OCI-LY3 (cell line): ENCODE data around the gene FSTL5.

Source experiments
- H2AFZ ChIP-seq: fragments of 200-600, 300-600 bp; shearing (Covaris generic); 2 replicates; pipeline ENCODE4 v1.6.0; 2014; ENCODE audit warnings: antibody characterized with exemption, low read depth, low read length
- H3K27ac ChIP-seq: fragments of 200-600, 300-600 bp; sonication (generic); 2 replicates; pipeline ENCODE4 v1.5.1; 2014; ENCODE audit warnings: mild to moderate bottlenecking, low read length, moderate library complexity, mixed read lengths
- H3K27me3 ChIP-seq: fragments of 200-600, 300-600 bp; sonication (generic); 2 replicates; pipeline ENCODE4 v1.6.1; 2014; ENCODE audit warnings: low read depth, low read length, mixed read lengths
- H3K36me3 ChIP-seq: fragments of 200-600, 300-600 bp; sonication (generic); replicated peaks from 2 replicates; pipeline ENCODE3; 2014; ENCODE audit warnings: low read depth, low read length, mixed read lengths
- H3K4me1 ChIP-seq: fragments of 300-600, 200-600 bp; sonication (generic); 2 replicates; pipeline ENCODE4 v1.6.1; 2014; ENCODE audit warnings: low read length, mixed read lengths
- H3K4me2 ChIP-seq: fragments of 200-600, 300-600 bp; sonication (generic); 2 replicates; pipeline ENCODE4 v1.6.1; 2014; ENCODE audit warnings: low read length, mixed read lengths
- H3K4me3 ChIP-seq: fragments of 300-600, 200-600 bp; sonication (generic); 2 replicates; pipeline ENCODE4 v1.5.1; 2014; ENCODE audit warnings: antibody characterized with exemption, mild to moderate bottlenecking, low read length, moderate library complexity
- H3K79me2 ChIP-seq: fragments of 300-600, 200-600 bp; shearing (Covaris generic); 2 replicates; pipeline ENCODE4 v1.6.1; 2014; ENCODE audit warnings: mild to moderate bottlenecking, low read length, mixed read lengths
- H3K9ac ChIP-seq: fragments of 300-600, 200-600 bp; shearing (Covaris generic); 2 replicates; pipeline ENCODE4 v1.6.0; 2014; ENCODE audit warnings: mild to moderate bottlenecking, low read length, moderate library complexity
- H3K9me3 ChIP-seq: fragments of 200-600, 300-600 bp; shearing (Covaris generic); 2 replicates; pipeline ENCODE4 v1.6.1; 2014; ENCODE audit warnings: low read length, mixed read lengths; ENCODE audit not compliant: insufficient read depth
- H4K20me1 ChIP-seq: fragments of 200-600, 300-600 bp; sonication (generic); 2 replicates; pipeline ENCODE4 v1.6.1; 2016; ENCODE audit warnings: low read length, mixed read lengths; ENCODE audit not compliant: insufficient read depth
- CTCF ChIP-seq: fragments of 200-600, 300-600 bp; sonication (generic); IDR thresholded peaks from 2 replicates; pipeline ENCODE4 v1.5.1; 2014; ENCODE audit warnings: antibody characterized with exemption, low read length, low read depth
- EZH2phosphoT487 ChIP-seq: fragments of 200-600 bp; shearing (Covaris generic); IDR thresholded peaks from 2 replicates; pipeline ENCODE4 v1.6.1; 2018; ENCODE audit warnings: antibody characterized with exemption, mixed run types, low read depth

Gene FSTL5

GRCh38 chr4:162154862-162155540, 8.8 kb downstream of the FSTL5 start:
- Histone ChIP-seq H3K9ac (no peak overlapping the region), H2AFZ (no peak overlapping the region)
- no peak for TF ChIP-seq CTCF
- TF ChIP-seq EZH2phosphoT487 = no peak

DNA sequence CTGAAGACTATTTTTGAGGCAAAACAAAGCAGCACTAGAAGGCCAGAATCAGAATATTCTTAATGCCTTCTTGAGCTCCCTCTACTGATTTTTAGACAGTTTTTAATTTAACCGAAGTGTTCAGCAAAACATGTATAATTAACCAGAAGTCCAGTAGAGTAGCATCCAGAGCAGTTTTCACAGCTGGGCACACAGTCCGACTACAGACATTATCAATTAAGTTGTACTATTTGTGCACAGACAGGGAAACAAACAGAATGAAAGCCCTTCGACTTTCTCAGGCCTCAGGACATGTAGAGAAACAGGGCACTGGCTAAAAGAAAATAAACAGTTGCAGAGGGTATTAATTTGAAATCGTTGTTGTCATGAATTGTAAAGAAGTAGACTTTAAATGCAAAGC, 11.9 kb downstream of the FSTL5 start:
- Histone ChIP-seq H3K4me2 (no peak overlapping the region), H3K9me3 (no peaks in the 10 kb centered on the region), H3K36me3 (no peaks in the 10 kb centered on the region), H3K27me3 (no peaks in the 10 kb centered on the region), H3K4me3 (no peak overlapping the region), H3K4me1 (no peaks in the 10 kb centered on the region), H3K27ac (no peak overlapping the region), H2AFZ (no peak overlapping the region; the same call in 1 of the 2 replicates), H3K79me2 (no peaks in the 10 kb centered on the region), H4K20me1 (no peaks in the 10 kb centered on the region), H3K9ac (no peak overlapping the region)
- peak; percentile 13; the same call in 1 of the 2 replicates for TF ChIP-seq CTCF
- TF ChIP-seq EZH2phosphoT487 = no peak

More at GRCh38 chr4:162154862-162155540, 8.8 kb downstream of the FSTL5 start:
- Histone ChIP-seq H3K79me2 (no peaks in the 10 kb centered on the region), H3K36me3 (no peaks in the 10 kb centered on the region), H3K4me3 (no peak overlapping the region), H3K27me3 (no peaks in the 10 kb centered on the region), H3K4me1 (no peaks in the 10 kb centered on the region), H3K9me3 (no peaks in the 10 kb centered on the region), H3K27ac (no peak overlapping the region), H4K20me1 (no peaks in the 10 kb centered on the region), H3K4me2 (no peak overlapping the region)

- Histone ChIP-seq H3K27ac (no peak overlapping the region), H3K27me3 (no peaks in the 10 kb centered on the region), H3K36me3 (no peaks in the 10 kb centered on the region), H3K4me1 (no peaks in the 10 kb centered on the region), H3K4me3 (no peak overlapping the region), H3K9me3 (no peaks in the 10 kb centered on the region), H4K20me1 (no peaks in the 10 kb centered on the region), H3K4me2 (no peak overlapping the region), H2AFZ (no peak overlapping the region), H3K79me2 (no peaks in the 10 kb centered on the region), H3K9ac (no peak overlapping the region)
- no peak for TF ChIP-seq EZH2phosphoT487
- no peak for TF ChIP-seq CTCF
These were observed 12.4 kb downstream of the FSTL5 start for GRCh38 chr4:162151386-162151785.

GRCh38 chr4:162149644-162150043, 14.2 kb downstream of the FSTL5 start:
- Histone ChIP-seq H2AFZ (no peak overlapping the region), H3K4me2 (no peak overlapping the region), H3K27me3 (no peaks in the 10 kb centered on the region), H3K27ac (no peak overlapping the region), H3K9ac (no peak overlapping the region), H3K4me3 (no peak overlapping the region), H4K20me1 (no peaks in the 10 kb centered on the region), H3K4me1 (no peaks in the 10 kb centered on the region), H3K9me3 (no peaks in the 10 kb centered on the region), H3K79me2 (no peaks in the 10 kb centered on the region), H3K36me3 (no peaks in the 10 kb centered on the region)
- no peak for TF ChIP-seq CTCF
- TF ChIP-seq EZH2phosphoT487 = no peak
